GM19438 (cell line): ENCODE results near the gene TMEM107.

Experiments
- ATAC-seq: cut with Tn5 transposase; IDR thresholded peaks from one replicate; pipeline ENCODE4 v1.9.1; 2021; ENCODE audit warnings: low read depth; ENCODE audit not compliant: unreplicated experiment

TMEM107 gene

DNA sequence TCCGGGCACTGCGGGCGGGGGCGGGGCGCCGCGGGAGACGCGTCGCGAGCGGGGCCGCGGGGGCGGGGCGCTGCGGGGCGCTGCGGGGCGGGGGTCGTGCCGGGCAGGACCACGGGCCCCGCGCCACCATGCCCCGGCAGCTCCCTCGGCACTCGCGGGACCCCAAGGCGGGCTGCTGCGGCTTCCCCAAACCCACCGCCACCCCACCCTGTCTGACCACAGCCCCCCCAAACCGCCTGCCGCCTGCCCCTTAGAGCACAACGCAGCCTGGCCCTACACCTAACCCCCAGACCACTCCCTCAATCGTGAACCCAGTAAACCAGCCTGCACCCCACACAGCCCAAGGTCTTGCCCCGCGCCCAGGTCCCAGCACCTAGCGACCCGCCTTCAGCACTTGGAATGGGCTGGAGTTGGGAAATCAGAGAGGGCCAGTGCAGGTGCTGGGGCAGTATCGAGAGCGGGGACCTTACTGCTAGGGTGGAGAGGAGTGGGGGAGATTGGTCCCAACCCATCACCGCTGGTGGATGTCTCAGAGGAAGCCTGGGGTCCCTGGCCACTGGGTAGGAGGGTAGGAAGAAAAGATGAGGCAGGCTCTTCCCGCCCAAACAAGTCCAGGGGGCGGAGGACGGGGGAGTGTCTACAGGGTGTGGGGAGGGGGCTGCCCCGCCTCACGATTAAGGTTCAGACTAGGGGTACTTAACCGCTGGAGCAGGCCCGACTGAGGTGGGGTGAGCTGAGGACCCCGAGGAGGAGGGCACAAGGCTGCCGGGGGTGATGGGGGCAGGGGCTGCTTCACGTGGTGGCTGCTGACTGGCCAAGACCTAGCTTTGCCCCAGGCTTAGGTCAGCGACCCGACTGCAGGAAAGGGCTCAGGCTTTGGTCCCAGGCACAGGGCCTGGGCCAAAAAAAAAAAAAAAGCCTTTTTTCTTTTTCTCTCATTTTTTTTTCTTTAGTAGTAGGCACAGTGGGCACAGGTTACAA is 12.9 kb downstream of the TMEM107 start:
- ATAC-seq: no peak

DNA sequence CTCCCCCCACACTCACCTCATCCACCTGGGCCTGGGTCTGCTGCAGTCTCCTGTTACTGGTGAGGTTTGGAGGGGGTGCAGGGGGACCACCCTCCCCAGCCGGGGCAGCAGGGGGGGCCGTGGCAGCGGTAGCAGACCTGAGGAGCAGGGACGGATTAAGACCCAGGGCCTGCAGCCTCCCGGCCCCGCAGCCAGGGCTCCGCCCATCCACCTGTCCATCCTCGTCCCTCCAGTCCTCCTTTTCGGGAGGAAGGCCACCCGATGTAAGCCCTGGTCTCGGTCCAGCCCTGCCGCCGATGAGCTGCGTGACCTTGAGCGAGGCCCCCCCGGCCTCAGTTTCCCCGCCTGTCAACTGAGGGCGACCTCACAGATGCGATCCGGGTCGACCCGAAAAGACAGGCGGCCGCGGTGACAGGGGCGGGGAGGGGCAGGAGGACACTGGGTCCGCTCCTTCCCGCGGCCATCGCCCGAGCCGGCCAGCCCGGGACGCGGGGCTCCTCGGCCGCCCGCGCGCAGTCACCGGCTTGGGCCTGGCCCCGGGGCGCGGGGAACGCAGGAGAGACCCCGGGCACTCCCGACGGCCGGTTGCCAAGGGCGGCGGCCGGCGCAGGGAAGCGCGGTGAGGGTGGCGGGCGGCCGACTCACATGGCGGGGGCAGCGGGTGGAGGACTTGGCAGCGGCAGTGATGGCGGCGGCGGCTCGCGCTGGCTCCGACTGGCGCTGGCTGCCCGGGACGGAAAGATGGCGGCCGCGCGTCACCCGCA is 13.8 kb downstream of the TMEM107 start, which contains the start of gene VAMP2:
VAMP2 (minus strand) TSS at position 716 of the 764 bp plus-strand sequence; CDS start at position 647, 69 bp downstream.
- no peak for ATAC-seq

- no peak for ATAC-seq
Observed at GRCh38 chr17:8161289-8162232, 14.6 kb downstream of the TMEM107 start.

- no peak for ATAC-seq
Observed at GRCh38 chr17:8160741-8161221, 15.4 kb downstream of the TMEM107 start.

GRCh38 chr17:8160224-8160577 is 16.0 kb downstream of the TMEM107 start:
- no peak for ATAC-seq

- no peak for ATAC-seq
Observed at GRCh38 chr17:8159459-8160223, 16.5 kb downstream of the TMEM107 start.

DNA sequence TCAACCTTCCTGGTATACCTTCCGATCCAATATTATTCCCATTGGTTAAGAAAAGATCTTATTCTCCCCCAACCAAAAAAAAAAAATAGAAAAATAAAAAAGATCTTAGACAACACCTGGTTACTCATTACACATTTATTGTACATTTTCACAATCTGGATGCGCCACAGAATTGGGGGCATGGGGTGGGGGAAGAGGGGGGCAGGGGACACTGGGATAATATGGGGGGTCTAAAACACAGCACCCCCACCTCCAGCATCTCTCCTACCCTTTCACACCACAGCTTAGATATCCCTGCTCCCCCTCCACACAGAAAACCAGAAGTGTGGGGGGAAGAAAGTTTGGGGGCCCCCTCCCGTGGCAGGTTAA is 17.2 kb downstream of the TMEM107 start:
- ATAC-seq: no peak

- ATAC-seq: no peak
Observed at GRCh38 chr17:8158267-8159031, 17.7 kb downstream of the TMEM107 start.

DNA sequence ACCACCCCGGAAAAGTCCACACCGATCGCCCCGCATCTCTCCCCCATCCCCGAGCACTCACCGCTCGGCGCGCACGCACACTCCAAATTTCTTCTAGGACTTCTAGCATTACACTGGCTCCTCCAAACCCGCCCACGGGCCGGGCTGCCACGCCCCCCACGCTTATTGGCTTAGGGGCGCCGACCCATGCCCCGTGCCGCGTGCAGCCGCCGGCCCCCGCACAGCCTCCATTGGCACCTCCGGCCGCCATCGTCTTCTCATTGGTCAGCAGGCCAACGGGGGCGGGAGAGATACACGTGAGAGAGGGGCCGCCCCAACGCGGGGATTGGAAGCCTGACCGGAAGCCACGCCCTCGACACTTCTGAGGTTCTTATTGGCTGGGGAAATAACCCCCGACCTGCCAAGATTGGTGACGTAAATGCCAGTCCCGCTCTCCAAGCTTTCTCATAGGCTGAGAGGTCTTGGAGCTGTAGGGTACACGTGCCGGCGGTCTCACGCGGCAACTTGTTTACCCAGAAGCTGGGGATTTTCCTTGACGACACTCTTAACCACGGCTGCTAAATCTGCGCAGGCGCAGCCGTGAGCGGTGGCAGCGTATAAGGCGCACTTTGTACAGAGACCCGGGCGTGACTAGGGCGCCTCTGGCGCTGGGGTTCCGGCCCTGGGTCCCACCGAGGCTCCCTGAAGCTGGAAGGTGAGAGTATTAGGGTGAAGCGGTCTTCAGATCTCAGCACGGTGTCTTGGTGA is 19.8 kb downstream of the TMEM107 start:
- peak; percentile 68 for ATAC-seq

DNA sequence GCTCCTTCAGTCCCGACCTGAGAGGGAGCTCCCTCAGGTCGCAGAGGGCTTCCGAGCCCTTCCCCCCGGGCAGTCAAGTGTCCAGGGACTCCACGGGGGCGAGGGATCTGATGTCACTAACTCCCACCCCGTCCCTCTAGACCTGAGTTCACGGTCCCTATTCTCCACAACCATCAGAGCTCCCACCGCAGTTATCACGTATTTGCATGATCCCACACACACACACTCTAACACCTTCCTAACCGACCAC is 20.3 kb downstream of the TMEM107 start:
- ATAC-seq: no peak

- ATAC-seq: no peak
Observed at GRCh38 chr17:8155231-8155995, 20.8 kb downstream of the TMEM107 start.

DNA sequence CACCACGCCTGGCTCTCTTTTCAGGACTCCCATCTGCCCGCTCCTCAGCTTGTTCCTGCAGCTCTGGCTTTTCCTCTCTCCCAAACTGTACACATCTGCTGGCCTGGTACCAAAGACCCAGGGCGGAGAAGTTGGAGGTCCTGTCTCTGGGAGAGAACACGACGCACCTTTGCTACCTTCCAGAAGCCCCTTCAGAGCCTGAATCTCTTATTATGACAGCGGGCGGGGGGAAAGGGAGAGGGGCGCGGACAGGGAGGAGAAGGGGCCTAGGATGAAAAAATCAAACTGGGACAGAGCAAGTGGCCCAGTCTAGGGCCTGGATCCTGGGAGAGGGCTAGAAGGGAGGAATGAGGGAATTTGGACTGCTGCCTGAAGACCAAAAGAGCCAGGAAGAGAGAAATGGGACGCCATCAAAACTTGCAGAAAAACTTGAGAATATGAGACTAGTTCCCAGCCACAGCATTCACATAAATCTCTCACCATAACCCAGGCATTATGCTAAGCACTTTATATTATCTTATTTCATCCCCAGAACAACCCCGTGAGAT is 21.5 kb downstream of the TMEM107 start:
- no peak for ATAC-seq

DNA sequence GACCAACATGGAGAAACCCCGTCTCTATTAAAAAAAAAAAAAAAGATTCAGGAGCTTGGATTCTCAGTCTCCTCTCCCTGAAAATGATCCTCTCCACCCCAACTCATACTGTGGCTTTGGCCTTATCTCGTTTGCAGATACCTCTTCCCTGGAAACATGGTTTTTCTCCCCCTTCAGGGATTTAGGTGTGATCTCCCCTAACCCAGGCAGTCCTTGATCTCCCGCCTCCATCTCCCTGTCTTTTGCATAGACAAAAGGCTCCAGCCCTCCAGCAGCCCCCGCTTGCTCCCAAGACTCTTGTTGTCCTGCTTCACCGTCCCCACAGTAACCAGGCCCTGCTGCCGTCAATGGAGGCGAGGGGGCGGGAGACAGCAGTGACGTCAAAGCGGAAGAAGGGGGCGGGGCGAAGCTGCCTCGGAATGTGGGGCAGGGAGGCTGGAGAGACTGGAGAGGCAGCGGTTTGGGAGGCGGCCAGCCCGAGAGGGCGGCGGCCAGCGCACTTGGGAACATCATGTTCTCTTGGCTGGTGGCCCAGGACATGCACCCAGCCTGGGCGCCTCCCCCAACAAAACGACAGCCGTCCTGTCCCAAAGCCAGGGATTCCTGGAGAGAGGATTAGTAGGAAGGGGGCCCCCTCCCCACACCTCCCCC is 22.1 kb downstream of the TMEM107 start:
- no peak for ATAC-seq

- ATAC-seq: no peak
Observed at GRCh38 chr17:8153525-8153956, 22.6 kb downstream of the TMEM107 start.

GRCh38 chr17:8153031-8153451 is 23.1 kb downstream of the TMEM107 start:
- ATAC-seq: no peak

- no peak for ATAC-seq
Observed at GRCh38 chr17:8152112-8152775, 23.9 kb downstream of the TMEM107 start, which contains the start of gene PER1. PER1 (minus strand) TSS chr17:8152404; CDS start chr17:8150706, 1,698 bp downstream.
